ENCODE results near the gene ROBO4. TPM values are rescaled to one million over a fixed set of nuclear protein-coding genes. Genes with fewer than 3 reads are reported as not detected.

Gene ROBO4
- total RNA-seq, 6 experiments from 2014 or later = 3.6 to 18.8 (median 9.0) TPM

GRCh38 chr11:124838805-124839127 lies 58.9 kb downstream of the ROBO4 start:
- intact Hi-C loops (cut with DNase I) = no loop called here
- no peaks in the 10 kb centered on the region for H3K9me3 ChIP-seq
- ATAC-seq (no peak), DNase-seq (no peak)
- peaks cover 12 to 27% of the 10 kb centered on the region in 2 donors for H3K27me3 ChIP-seq
- H3K27ac ChIP-seq = no peak overlapping the region
- 24% methylated on average over 5 of the region's 5 CpGs for WGBS (ENCODE audit: insufficient coverage, low coverage, low lambda C conversion rate, missing lambda C conversion rate)
- H3K4me1 ChIP-seq = peaks cover 0 to 17% (median 4%) of the 10 kb centered on the region in 4 donors
- no peak for TF ChIP-seq CTCF (IDR thresholded peaks at IDR 0.05)
- no peak for TF ChIP-seq POLR2A (IDR thresholded peaks at IDR 0.05)
- no peaks in the 10 kb centered on the region for H3K36me3 ChIP-seq
- no peak overlapping the region for H3K4me3 ChIP-seq

GRCh38 chr11:124837491-124837856 lies 60.2 kb downstream of the ROBO4 start:
- H3K27me3 ChIP-seq = peaks cover 12 to 27% of the 10 kb centered on the region in 2 donors
- no peaks in the 10 kb centered on the region for H3K9me3 ChIP-seq
- WGBS (ENCODE audit: insufficient coverage, low coverage, low lambda C conversion rate, missing lambda C conversion rate) = 15% methylated on average over 3 of the region's 3 CpGs
- intact Hi-C loops (cut with DNase I) = no loop called here
- ATAC-seq (peak; percentile 55 to 73 (median 64)), DNase-seq (no peak)
- TF ChIP-seq POLR2A (IDR thresholded peaks at IDR 0.05) (no peak), CTCF (IDR thresholded peaks at IDR 0.05) (peak in 1 of 4 donors; percentile 19)
- H3K4me3 ChIP-seq = no peak overlapping the region
- no peaks in the 10 kb centered on the region for H3K36me3 ChIP-seq
- peaks cover 0 to 17% (median 4%) of the 10 kb centered on the region in 4 donors for H3K4me1 ChIP-seq
- H3K27ac ChIP-seq = no peak overlapping the region

GRCh38 chr11:124835918-124836317 lies 61.7 kb downstream of the ROBO4 start:
- no peak overlapping the region for H3K27ac ChIP-seq
- WGBS (ENCODE audit: insufficient coverage, low coverage, low lambda C conversion rate, missing lambda C conversion rate) = 80% methylated on average over 7 of the region's 8 CpGs
- H3K4me3 ChIP-seq = no peak overlapping the region
- peaks cover 0 to 17% (median 4%) of the 10 kb centered on the region in 4 donors for H3K4me1 ChIP-seq
- TF ChIP-seq POLR2A (IDR thresholded peaks at IDR 0.05) = no peak
- no peak for TF ChIP-seq CTCF (IDR thresholded peaks at IDR 0.05)
- DNase-seq (no peak), ATAC-seq (no peak)
- H3K9me3 ChIP-seq = no peaks in the 10 kb centered on the region
- H3K27me3 ChIP-seq = peaks cover 7 to 20% of the 10 kb centered on the region in 2 donors
- intact Hi-C loops (cut with DNase I) = no loop called here
- H3K36me3 ChIP-seq = no peaks in the 10 kb centered on the region

GRCh38 chr11:124834526-124835180 lies 63.0 kb downstream of the ROBO4 start:
- ATAC-seq = no peak
- intact Hi-C loops (cut with DNase I) = no loop called here

More at GRCh38 chr11:124834526-124835180, 63.0 kb downstream of the ROBO4 start:
- H3K4me3 ChIP-seq = no peak overlapping the region
- WGBS (ENCODE audit: insufficient coverage, low coverage, low lambda C conversion rate, missing lambda C conversion rate) = 89% methylated on average over 3 of the region's 3 CpGs
- TF ChIP-seq POLR2A (IDR thresholded peaks at IDR 0.05) = no peak
- TF ChIP-seq CTCF (IDR thresholded peaks at IDR 0.05) = no peak
- H3K4me1 ChIP-seq = peaks cover 0 to 14% (median 4%) of the 10 kb centered on the region in 4 donors
- H3K9me3 ChIP-seq = no peaks in the 10 kb centered on the region
- no peak overlapping the region for H3K27ac ChIP-seq
- peaks cover 6 to 14% of the 10 kb centered on the region in 2 donors for H3K27me3 ChIP-seq
- no peak for DNase-seq
- no peaks in the 10 kb centered on the region for H3K36me3 ChIP-seq

Other genes with a start within 250 kb of the ROBO4 start
- gene SIAE, start 224.1 kb downstream of the ROBO4 start, total RNA-seq = 10 to 100 TPM; 30.9 to 56.8 (median 35.6) TPM
- 1 to 10 TPM in 3 of 6 experiments, under 1 TPM in 3; 0.23 to 4.0 (median 1.2) TPM for gene SPA17, start 224.0 kb downstream of the ROBO4 start, total RNA-seq
- 1 to 10 TPM in 3 of 6 experiments, under 1 TPM in 2, not detected in 1; 0.43 to 4.6 (median 1.4) TPM for gene NRGN, start 157.9 kb downstream of the ROBO4 start, total RNA-seq
- gene VSIG2, start 145.6 kb downstream of the ROBO4 start, total RNA-seq = 1 to 10 TPM in 2 of 6 experiments, under 1 TPM in 3, not detected in 1; 0.68 to 1.4 (median 0.83) TPM
- gene ESAM, start 135.6 kb downstream of the ROBO4 start, total RNA-seq = 10 to 100 TPM in 3 of 6 experiments, 1 to 10 TPM in 3; 6.1 to 15.3 (median 9.7) TPM
- 1 to 10 TPM; 2.6 to 4.7 (median 3.6) TPM for gene MSANTD2, start 97.5 kb downstream of the ROBO4 start, total RNA-seq
- gene ROBO3, start 32.4 kb downstream of the ROBO4 start, total RNA-seq = 1 to 10 TPM in 5 of 6 experiments, under 1 TPM in 1; 0.80 to 3.6 (median 1.8) TPM
- under 1 TPM in 1 of 6 experiments, not detected in 5; 0.18 TPM for gene HEPN1, start 21.4 kb upstream of the ROBO4 start, total RNA-seq
- 10 to 100 TPM in 1 of 6 experiments, 1 to 10 TPM in 4, under 1 TPM in 1; 0.30 to 30.8 (median 2.3) TPM for gene HEPACAM, start 38.2 kb upstream of the ROBO4 start, total RNA-seq
- gene CCDC15, start 56.3 kb upstream of the ROBO4 start, total RNA-seq = 1 to 10 TPM in 2 of 6 experiments, under 1 TPM in 4; 0.57 to 1.8 (median 0.70) TPM
- gene SLC37A2, start 165.4 kb upstream of the ROBO4 start, total RNA-seq = 10 to 100 TPM in 1 of 6 experiments, 1 to 10 TPM in 5; 3.4 to 14.2 (median 4.7) TPM
- 10 to 100 TPM in 4 of 6 experiments, 1 to 10 TPM in 2; 7.4 to 13.5 (median 10.5) TPM for gene TMEM218, start 213.8 kb upstream of the ROBO4 start, total RNA-seq

Data from right lobe of liver (tissue), 6 donors.